HepG2 (cell line): ENCODE data around the gene CDH22. TPM values are rescaled to one million over a fixed set of nuclear protein-coding genes. Genes with fewer than 3 reads are reported as not detected.

Experiments used
- ATAC-seq: fragments of 200-7000 bp; cut with Tn5 transposase; 3 replicates; pipeline ENCODE4 v1.9.1; 2020; ENCODE audit warnings: mild to moderate bottlenecking, moderate library complexity
- BruUV-seq: library from RNA; stranded (reverse); fragments of 400-500 nt; replicated peaks from 2 replicates; lab custom pipeline; 2021; lab: Mats Ljungman, UMichigan
- CTCF ChIA-PET: fragments of 300-600 bp; formaldehyde crosslinking; extraction: SDS; loops from one replicate; lab custom pipeline; 2021; ENCODE audit warnings: low total read pairs, inconsistent platforms, low intra/inter-chr PET ratio; lab: Yijun Ruan, JAX
- POLR2A ChIA-PET: fragments of 350-600 bp; sonication (Branson Sonifier 250); formaldehyde crosslinking; loops from one replicate; lab custom pipeline; 2020; ENCODE audit warnings: antibody characterized with exemption, inconsistent platforms; lab: Yijun Ruan, JAX
- DNase-seq: peaks from one replicate; pipeline ENCODE4 v3.0.0-alpha.2; 2015; ENCODE audit warnings: low spot score
- FAIRE-seq: peaks from 3 replicates; lab custom pipeline; 2011; peaks lifted over from hg19 to GRCh38; lab: Jason Lieb, UNC
- H2AFZ ChIP-seq: one replicate; pipeline ENCODE4 v1.6.1; 2011; ENCODE audit warnings: low read length, inconsistent platforms
- H3K27ac ChIP-seq: fragments of 300-600 bp; 3 replicates; pipeline ENCODE4 v1.8.0; 2011; ENCODE audit warnings: mixed run types, mild to moderate bottlenecking, mixed read lengths, low read length, inconsistent platforms; ENCODE audit not compliant: insufficient read depth; ENCODE audit errors: extremely low read length
- H3K27me3 ChIP-seq, 2 experiments: fragments of 200-600 bp in 1 of 2; 2 replicates in 1 of 2; 3 replicates in 1 of 2; pipeline versions ENCODE4 v1.6.0 to v1.8.0; 2011; ENCODE audit warnings: low read length in 2 of 2, mild to moderate bottlenecking in 2 of 2, moderate library complexity in 2 of 2, inconsistent platforms in 1 of 2; ENCODE audit not compliant: insufficient read depth in 2 of 2, control insufficient read depth in 1 of 2
- H3K36me3 ChIP-seq, 2 experiments: fragments of 200-600 bp in 1 of 2; replicated peaks in 1 of 2; 2 replicates in 1 of 2; 3 replicates in 1 of 2; pipeline versions ENCODE4 v1.5.1 to v1.8.0; 2011; ENCODE audit warnings: low read length in 2 of 2, inconsistent platforms in 1 of 2; ENCODE audit not compliant: insufficient read depth in 2 of 2, control insufficient read depth in 1 of 2
- H3K4me1 ChIP-seq: 2 replicates; pipeline ENCODE4 v1.5.1; 2012; ENCODE audit warnings: low read length, inconsistent platforms; ENCODE audit not compliant: insufficient read depth
- H3K4me2 ChIP-seq: 2 replicates; pipeline ENCODE4 v1.6.0; 2011; ENCODE audit warnings: low read depth, low read length, inconsistent platforms
- H3K4me3 ChIP-seq, 3 experiments: fragments of 200-600 bp in 1 of 3; sonication (generic), shearing (Covaris generic) in 1 of 3; replicated peaks in 1 of 3; 2 replicates each; pipeline ENCODE4 v1.5.1; 2011 to 2016; ENCODE audit warnings: low read length in 3 of 3, inconsistent platforms in 2 of 3, low read depth in 2 of 3, mild to moderate bottlenecking in 2 of 3, control low read depth in 1 of 3, mixed read lengths in 1 of 3; ENCODE audit not compliant: insufficient read depth in 1 of 3
- H3K79me2 ChIP-seq: one replicate; pipeline ENCODE4 v1.6.1; 2011; ENCODE audit warnings: low read length, inconsistent platforms; ENCODE audit not compliant: insufficient read depth
- H3K9ac ChIP-seq: 2 replicates; pipeline ENCODE4 v1.6.0; 2011; ENCODE audit warnings: mild to moderate bottlenecking, low read depth, low read length, inconsistent platforms; ENCODE audit not compliant: insufficient read depth
- H3K9me3 ChIP-seq: 2 replicates; pipeline ENCODE4 v1.5.1; 2012; ENCODE audit warnings: mild to moderate bottlenecking, low read length
- H4K20me1 ChIP-seq: 2 replicates; pipeline ENCODE4 v1.6.0; 2011; ENCODE audit warnings: inconsistent platforms, mild to moderate bottlenecking, low read length, moderate library complexity; ENCODE audit not compliant: insufficient read depth
- CREBL2 ChIP-seq: sonication (generic); formaldehyde crosslinking; IDR thresholded peaks from 2 replicates; pipeline ENCODE4 v1.8.1; 2023; ENCODE audit warnings: missing genetic modification reagents, mild to moderate bottlenecking, borderline replicate concordance
- IRF1 ChIP-seq: sonication (generic); formaldehyde crosslinking; IDR thresholded peaks from 2 replicates; pipeline ENCODE4 v1.4.0; 2020; ENCODE audit warnings: low read depth, mild to moderate bottlenecking, missing genetic modification reagents
- KDM5B ChIP-seq: sonication (generic); formaldehyde crosslinking; IDR thresholded peaks from 2 replicates; pipeline ENCODE4 v1.4.0; 2020; ENCODE audit warnings: missing genetic modification reagents, mild to moderate bottlenecking, borderline replicate concordance
- KLF6 ChIP-seq: IDR thresholded peaks from 2 replicates; pipeline ENCODE4 v1.8.0; 2016; ENCODE audit warnings: missing biosample characterization, missing genetic modification reagents
- NPAS2 ChIP-seq: sonication (generic); formaldehyde crosslinking; IDR thresholded peaks from 2 replicates; pipeline ENCODE4 v1.8.0; 2022; ENCODE audit warnings: mild to moderate bottlenecking, missing genetic modification reagents, borderline replicate concordance
- SAFB2 ChIP-seq: sonication (generic); formaldehyde crosslinking; IDR thresholded peaks from 2 replicates; pipeline ENCODE4 v1.5.1; 2020; ENCODE audit warnings: missing genetic modification reagents, low read depth, mild to moderate bottlenecking, borderline replicate concordance
- TMF1 ChIP-seq: sonication (generic); formaldehyde crosslinking; IDR thresholded peaks from 2 replicates; pipeline ENCODE4 v1.8.1; 2022; ENCODE audit warnings: low read depth, missing genetic modification reagents
- ZNF510 ChIP-seq: sonication (generic); formaldehyde crosslinking; IDR thresholded peaks from 2 replicates; pipeline ENCODE4 v1.4.0; 2020; ENCODE audit warnings: low read depth, mild to moderate bottlenecking, missing genetic modification reagents
- ZNF737 ChIP-seq: sonication (generic); formaldehyde crosslinking; IDR thresholded peaks from 2 replicates; pipeline ENCODE4 v1.5.0; 2020; ENCODE audit warnings: missing genetic modification reagents, mild to moderate bottlenecking, borderline replicate concordance
- WGBS: methylation state at CpG from one replicate; pipeline ENCODE4 v1.1.6; 2017; ENCODE audit warnings: low lambda C conversion rate; 5-methylcytosine and 5-hydroxymethylcytosine counted together
- in situ Hi-C: cut with HindIII; loops from 2 replicates; pipeline ENCODE4 v1.10.0; 2017; ENCODE audit warnings: low pct_unique_long_range_greater_than_20kb; ENCODE audit not compliant: extremely low pct_ligation_motif_present
- intact Hi-C: fragments of 100-400 bp; cut with micrococcal nuclease; formaldehyde crosslinking; loops from one replicate; pipeline ENCODE4 v1.10.0; 2022; ENCODE audit not compliant: unreplicated experiment
- polyA plus RNA-seq, 8 experiments: library from polyadenylated mRNA; depleted of rRNA in 3 of 8; stranded (reverse) in 7 of 8; unstranded in 1 of 8; fragments of >200 nt; fragmentation: Illumina TruSeq in 4 of 8; extraction: Trizol in 4 of 8; gene quantifications; 2 replicates each; pipeline versions ENCODE4 v1.2.1 to v1.2.3, GENCODE V29; 2011 to 2016; ENCODE audit warnings: low read depth in 4 of 8, missing spikeins in 1 of 8, mixed read lengths in 1 of 8; ENCODE audit not compliant: insufficient read depth in 1 of 8
- total RNA-seq, 5 experiments: library from RNA; depleted of rRNA; stranded (reverse); fragments of >200 nt; fragmentation: Illumina TruSeq; extraction: Trizol; gene quantifications; 2 replicates each; pipeline ENCODE4 v1.2.3, GENCODE V29; 2016; ENCODE audit warnings: low read depth in 1 of 5

CDH22 gene
- total and polyA plus RNA-seq, 2 of the 13 experiments (the other 11 are each of a cell fraction or from before 2014, with no cell fraction given), result not detected

GRCh38 chr20:46268131-46268614 lies 40.1 kb downstream of the CDH22 start:
- no TSS peak for BruUV-seq
- Histone ChIP-seq H4K20me1 (no peaks in the 10 kb centered on the region; the same call in 1 of the 2 replicates), H2AFZ (no peak overlapping the region), H3K4me1 (no peaks in the 10 kb centered on the region), H3K4me3 (no peak overlapping the region), H3K9me3 (no peaks in the 10 kb centered on the region), H3K79me2 (no peaks in the 10 kb centered on the region), H3K27ac (no peak overlapping the region), H3K9ac (no peak overlapping the region), H3K36me3 (no peaks in the 10 kb centered on the region), H3K4me2 (no peak overlapping the region), H3K27me3 (peaks cover 0 to 16% of the 10 kb centered on the region in 2 experiments; a peak in 2 of 5 replicates)
- intact Hi-C loops (no loop called here), in situ Hi-C loops (no loop called here)
- DNase-seq (no peak), FAIRE-seq (no peak), ATAC-seq (no peak; the same call in 2 of the 3 replicates)
- 19% methylated on average over 19 of the region's 19 CpGs for WGBS
- no peak for TF ChIP-seq KDM5B (CRISPR knock-in tag)
- no peak for TF ChIP-seq NPAS2 (CRISPR knock-in tag)
- TF ChIP-seq ZNF737, result no peak
- TF ChIP-seq SAFB2 (CRISPR knock-in tag), result no peak
- no peak for TF ChIP-seq ZNF510
- TF ChIP-seq KLF6 (CRISPR knock-in tag), result no peak
- no peak for TF ChIP-seq CREBL2 (CRISPR knock-in tag)
- no peak for TF ChIP-seq TMF1 (CRISPR knock-in tag)
- no peak for TF ChIP-seq IRF1 (CRISPR knock-in tag)
- POLR2A ChIA-PET, result no interaction called here
- CTCF ChIA-PET, result no interaction called here
